HG03139 (cell line): ENCODE data around the gene CDH9.
"Not testable (repeated sequence)": the region's sequence is repeated elsewhere in the genome, so short reads cannot be mapped to it uniquely, and the experiment has no call there.

ENCODE experiments used
- ATAC-seq: cut with Tn5 transposase; IDR thresholded peaks from one replicate; pipeline ENCODE4 v1.9.1; 2021; ENCODE audit not compliant: unreplicated experiment

Gene CDH9

GRCh38 chr5:26948921-26949320 lies 89.5 kb downstream of the CDH9 start:
- no peak for ATAC-seq

GRCh38 chr5:26945901-26946300 lies 92.5 kb downstream of the CDH9 start:
- ATAC-seq, result no peak

GRCh38 chr5:26942481-26942880 lies 95.9 kb downstream of the CDH9 start:
- no peak for ATAC-seq

GRCh38 chr5:26940994-26941393 lies 97.4 kb downstream of the CDH9 start:
- no peak for ATAC-seq

- ATAC-seq, result no peak
Observed at GRCh38 chr5:26932238-26932637, 106.1 kb downstream of the CDH9 start.

GRCh38 chr5:26921439-26921838 lies 116.9 kb downstream of the CDH9 start:
- ATAC-seq, result no peak

- no peak for ATAC-seq
Observed at GRCh38 chr5:26903469-26903868, 134.9 kb downstream of the CDH9 start.

- no peak for ATAC-seq
Observed at GRCh38 chr5:26894719-26895263, 143.6 kb downstream of the CDH9 start.

- no peak for ATAC-seq
Observed at GRCh38 chr5:26893078-26893477, 145.3 kb downstream of the CDH9 start.

- no peak for ATAC-seq
Observed at GRCh38 chr5:26889815-26890214, 148.6 kb downstream of the CDH9 start.

- no peak for ATAC-seq
Observed at GRCh38 chr5:26884481-26884880, 153.9 kb downstream of the CDH9 start.

- no peak for ATAC-seq
Observed at GRCh38 chr5:26883375-26883774, 155.0 kb downstream of the CDH9 start.

GRCh38 chr5:26881901-26882300 lies 156.5 kb downstream of the CDH9 start:
- ATAC-seq, result no peak

- ATAC-seq, result no peak
Observed at GRCh38 chr5:26877154-26877553, 161.2 kb downstream of the CDH9 start.

GRCh38 chr5:26872337-26872736 lies 166.0 kb downstream of the CDH9 start:
- no peak for ATAC-seq

- ATAC-seq, result no peak
Observed at GRCh38 chr5:26869781-26870180, 168.6 kb downstream of the CDH9 start.

- no peak for ATAC-seq
Observed at GRCh38 chr5:26868504-26868903, 169.9 kb downstream of the CDH9 start.

GRCh38 chr5:26864061-26864460 lies 174.3 kb downstream of the CDH9 start:
- no peak for ATAC-seq

- ATAC-seq, result no peak
Observed at GRCh38 chr5:26856238-26856637, 182.1 kb downstream of the CDH9 start.

- ATAC-seq, result not testable (repeated sequence)
Observed at GRCh38 chr5:26852450-26852849, 185.9 kb downstream of the CDH9 start.

GRCh38 chr5:26847041-26847736 lies 191.2 kb downstream of the CDH9 start:
- no peak for ATAC-seq

- ATAC-seq, result no peak
Observed at GRCh38 chr5:26843677-26844076, 194.7 kb downstream of the CDH9 start.

GRCh38 chr5:26833596-26833995 lies 204.8 kb downstream of the CDH9 start:
- ATAC-seq, result no peak
